Ishikawa (cell line): Measurements from ENCODE around the gene SLC34A1.
A peak's percentile ranks its signal among the peaks of the same experiment; 100 is the strongest.

Source experiments
- EGR1 ChIP-seq: IDR thresholded peaks from 2 replicates; pipeline ENCODE4 v1.6.1; 2012
- TEAD4 ChIP-seq: IDR thresholded peaks from 2 replicates; pipeline ENCODE4 v1.6.1; 2012
- TF ChIP-seq, protein P1 (sequence below): IDR thresholded peaks from 2 replicates; pipeline ENCODE4 v1.6.1; 2012

DNA sequence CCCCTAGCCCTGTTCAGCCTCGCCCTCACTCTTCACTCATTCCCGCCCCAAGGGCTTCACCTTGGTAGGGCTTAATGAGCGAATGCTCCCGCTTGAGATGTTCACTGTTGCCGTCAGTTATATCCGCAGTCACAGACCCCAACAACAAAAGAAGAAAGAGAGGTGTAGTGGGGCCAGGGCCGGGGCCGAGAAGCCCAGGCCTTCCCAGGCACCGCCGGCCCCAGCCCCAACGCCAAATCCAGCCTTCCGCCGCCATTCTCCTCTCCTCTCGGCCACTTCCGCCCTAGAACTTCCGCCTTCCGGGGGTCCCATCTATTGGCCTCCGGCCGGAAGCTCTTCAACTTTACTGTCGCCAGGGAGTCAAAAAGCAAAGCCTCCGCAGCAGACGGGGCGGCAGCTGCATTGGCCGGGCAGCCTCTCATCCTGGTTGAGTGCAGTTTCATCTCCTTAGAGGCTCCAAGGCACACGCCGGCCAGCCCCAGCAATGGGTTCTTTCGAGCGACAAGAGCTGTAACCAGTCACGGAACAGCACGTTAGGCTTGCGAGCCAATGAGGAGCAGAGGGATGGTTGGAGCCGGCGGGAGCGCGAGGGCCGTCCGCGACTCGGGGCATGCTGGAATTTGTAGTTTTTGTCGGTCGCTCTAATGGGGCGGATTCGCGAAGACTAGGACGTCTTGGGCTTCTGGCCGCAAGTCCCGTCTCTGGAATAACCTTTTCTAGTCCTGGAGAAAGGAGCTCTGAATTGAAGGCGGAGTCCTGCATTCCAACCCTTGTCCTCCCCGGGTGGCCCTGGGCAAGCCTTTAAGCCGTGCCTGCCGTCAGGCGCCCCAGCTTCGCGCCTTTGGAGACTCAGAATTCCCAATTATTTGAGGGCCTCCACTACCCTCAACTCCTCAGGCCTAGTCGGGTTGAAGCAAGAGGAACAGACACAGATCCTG is 32.6 kb upstream of the SLC34A1 start, which contains the start of gene LMAN2:
- TF ChIP-seq, protein P1, sequence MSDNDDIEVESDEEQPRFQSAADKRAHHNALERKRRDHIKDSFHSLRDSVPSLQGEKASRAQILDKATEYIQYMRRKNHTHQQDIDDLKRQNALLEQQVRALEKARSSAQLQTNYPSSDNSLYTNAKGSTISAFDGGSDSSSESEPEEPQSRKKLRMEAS: peak; percentile 73
- TF ChIP-seq TEAD4: no peak
- peak; percentile 32; the same call in 1 of the 2 replicates for TF ChIP-seq EGR1
